Hepatocyte (in vitro differentiated cells): Measurements from ENCODE around the gene RGS6.

ENCODE experiments used
- EZH2 ChIP-seq: fragments of 200-600 bp; sonication (generic); IDR thresholded peaks from 2 replicates; pipeline ENCODE4 v1.6.1; 2016; ENCODE audit warnings: antibody characterized with exemption, mild to moderate bottlenecking, borderline replicate concordance
- EZH2phosphoT487 ChIP-seq: fragments of 200-600 bp; sonication (generic); IDR thresholded peaks from one replicate; pipeline ENCODE4 v1.6.1; 2018; ENCODE audit warnings: antibody characterized with exemption, mild to moderate bottlenecking, low read depth, moderate library complexity; ENCODE audit not compliant: unreplicated experiment, severe bottlenecking
- TF ChIP-seq, protein P1 (sequence below): fragments of 200-600 bp; sonication (generic); IDR thresholded peaks from 2 replicates; pipeline ENCODE4 v1.5.1; 2016; ENCODE audit warnings: antibody characterized with exemption, mild to moderate bottlenecking; ENCODE audit not compliant: poor library complexity

DNA sequence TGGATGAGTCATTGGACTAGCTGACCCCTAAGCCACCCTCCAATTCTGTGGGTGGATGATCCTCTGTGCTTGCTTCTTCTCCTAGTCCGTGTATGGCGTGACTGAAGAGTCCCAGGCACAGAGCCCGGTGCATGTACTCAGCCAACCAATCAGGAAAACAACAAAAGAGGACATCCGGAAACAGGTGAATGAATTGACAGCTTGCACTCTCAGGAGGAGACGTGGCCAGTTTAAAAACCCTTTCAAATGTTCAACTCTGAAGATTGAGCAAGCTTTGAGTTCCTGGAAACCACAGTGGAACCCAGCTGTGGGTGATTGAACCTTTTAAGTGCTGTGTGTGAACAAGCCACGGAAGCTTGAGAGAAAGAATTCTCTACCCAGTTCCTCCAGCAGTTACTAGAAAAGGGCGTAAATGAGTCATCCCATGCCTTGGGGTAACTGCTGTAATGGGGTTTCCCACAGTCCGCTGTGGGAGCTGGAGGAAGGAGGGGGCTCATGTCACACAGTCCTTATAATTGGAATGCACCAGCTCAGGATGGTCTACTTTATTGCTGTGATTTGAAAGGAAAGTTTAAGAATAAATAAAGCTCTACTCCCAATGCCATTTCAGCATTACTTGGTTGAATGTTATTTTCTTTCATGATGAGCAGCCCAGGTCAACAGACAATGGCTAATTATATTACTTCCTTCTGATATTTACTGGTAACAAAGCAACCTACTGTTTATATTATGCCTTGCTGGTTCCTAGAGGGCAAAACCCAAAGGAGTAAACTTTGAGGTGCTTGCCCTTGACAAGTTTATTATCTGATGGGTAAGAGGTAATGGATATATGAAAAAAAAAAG, 544.6 kb downstream of the RGS6 start:
- TF ChIP-seq, protein P1, sequence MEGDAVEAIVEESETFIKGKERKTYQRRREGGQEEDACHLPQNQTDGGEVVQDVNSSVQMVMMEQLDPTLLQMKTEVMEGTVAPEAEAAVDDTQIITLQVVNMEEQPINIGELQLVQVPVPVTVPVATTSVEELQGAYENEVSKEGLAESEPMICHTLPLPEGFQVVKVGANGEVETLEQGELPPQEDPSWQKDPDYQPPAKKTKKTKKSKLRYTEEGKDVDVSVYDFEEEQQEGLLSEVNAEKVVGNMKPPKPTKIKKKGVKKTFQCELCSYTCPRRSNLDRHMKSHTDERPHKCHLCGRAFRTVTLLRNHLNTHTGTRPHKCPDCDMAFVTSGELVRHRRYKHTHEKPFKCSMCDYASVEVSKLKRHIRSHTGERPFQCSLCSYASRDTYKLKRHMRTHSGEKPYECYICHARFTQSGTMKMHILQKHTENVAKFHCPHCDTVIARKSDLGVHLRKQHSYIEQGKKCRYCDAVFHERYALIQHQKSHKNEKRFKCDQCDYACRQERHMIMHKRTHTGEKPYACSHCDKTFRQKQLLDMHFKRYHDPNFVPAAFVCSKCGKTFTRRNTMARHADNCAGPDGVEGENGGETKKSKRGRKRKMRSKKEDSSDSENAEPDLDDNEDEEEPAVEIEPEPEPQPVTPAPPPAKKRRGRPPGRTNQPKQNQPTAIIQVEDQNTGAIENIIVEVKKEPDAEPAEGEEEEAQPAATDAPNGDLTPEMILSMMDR = no peak
- no peak for TF ChIP-seq EZH2phosphoT487
- no peak for TF ChIP-seq EZH2
